Stimulated activated CD4-positive, alpha-beta T cell treated with anti-CD3 and anti-CD28 coated beads, Interleukin-15, amount 100 ng/mL, for 24 hours (primary cell): ENCODE results near the gene DBX2.
"Not testable (repeated sequence)": the region's sequence is repeated elsewhere in the genome, so short reads cannot be mapped to it uniquely, and the experiment has no call there.

Experiments
- DNase-seq: peaks from one replicate; pipeline ENCODE4 v3.0.0-alpha.2; 2020

Gene DBX2

GRCh38 chr12:45008211-45008610 lies 42.7 kb downstream of the DBX2 start:
- no peak for DNase-seq

- no peak for DNase-seq
Observed at GRCh38 chr12:44999355-44999754, 51.5 kb downstream of the DBX2 start.

GRCh38 chr12:44993161-44993560 lies 57.7 kb downstream of the DBX2 start:
- no peak for DNase-seq

GRCh38 chr12:44984863-44985262 lies 66.0 kb downstream of the DBX2 start:
- DNase-seq = not testable (repeated sequence)

GRCh38 chr12:44979918-44980317 lies 71.0 kb downstream of the DBX2 start:
- no peak for DNase-seq

- DNase-seq = no peak
Observed at GRCh38 chr12:44976246-44976645, 74.7 kb downstream of the DBX2 start.

- DNase-seq = peak; percentile 9
Observed at GRCh38 chr12:44972746-44973421, 78.0 kb downstream of the DBX2 start.

GRCh38 chr12:44968965-44969364 lies 81.9 kb downstream of the DBX2 start:
- DNase-seq = no peak
